Cardiac fibroblast (primary cell): ENCODE data around the gene ERC2.
"Not testable (repeated sequence)": the region's sequence is repeated elsewhere in the genome, so short reads cannot be mapped to it uniquely, and the experiment has no call there.

ENCODE experiments used
- DNase-seq, 2 donors: peaks; one replicate each; pipeline versions ENCODE4 v3.0.0 to v3.0.0-alpha.2; 2010; ENCODE audit warnings: low read depth in 2 of 2
- H3K4me3 ChIP-seq, 2 donors: replicated peaks in 1 of 2; 1 replicate in 1 of 2; 2 replicates in 1 of 2; pipeline ENCODE4 v1.5.1; 2011; ENCODE audit warnings: low read depth in 2 of 2, low read length in 2 of 2, mild to moderate bottlenecking in 2 of 2, moderate library complexity in 1 of 2
- TF ChIP-seq, protein P1 (sequence below): IDR thresholded peaks from one replicate; pipeline ENCODE4 v1.5.1; 2011; ENCODE audit warnings: low read depth, mild to moderate bottlenecking, low read length, inconsistent platforms

The ERC2 gene

DNA sequence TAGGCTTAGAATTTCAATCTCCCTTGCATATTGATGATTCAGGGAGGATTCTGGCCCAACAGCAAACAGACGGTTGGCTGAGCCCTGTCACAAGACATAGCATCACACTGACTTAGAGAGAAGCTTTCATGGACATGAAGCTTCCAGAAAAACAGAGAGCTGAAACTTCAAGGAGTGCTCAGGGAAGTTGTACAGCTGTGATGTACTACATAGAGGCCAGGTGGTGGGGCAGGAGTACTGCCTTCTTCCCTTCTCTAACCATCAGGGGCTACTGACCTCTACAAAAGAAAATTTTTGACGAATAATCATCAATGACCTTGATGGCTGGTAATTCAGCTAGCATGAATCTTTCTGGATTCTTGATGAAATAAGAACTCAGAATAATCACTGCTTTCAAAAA, 378.5 kb downstream of the ERC2 start:
- TF ChIP-seq, protein P1, sequence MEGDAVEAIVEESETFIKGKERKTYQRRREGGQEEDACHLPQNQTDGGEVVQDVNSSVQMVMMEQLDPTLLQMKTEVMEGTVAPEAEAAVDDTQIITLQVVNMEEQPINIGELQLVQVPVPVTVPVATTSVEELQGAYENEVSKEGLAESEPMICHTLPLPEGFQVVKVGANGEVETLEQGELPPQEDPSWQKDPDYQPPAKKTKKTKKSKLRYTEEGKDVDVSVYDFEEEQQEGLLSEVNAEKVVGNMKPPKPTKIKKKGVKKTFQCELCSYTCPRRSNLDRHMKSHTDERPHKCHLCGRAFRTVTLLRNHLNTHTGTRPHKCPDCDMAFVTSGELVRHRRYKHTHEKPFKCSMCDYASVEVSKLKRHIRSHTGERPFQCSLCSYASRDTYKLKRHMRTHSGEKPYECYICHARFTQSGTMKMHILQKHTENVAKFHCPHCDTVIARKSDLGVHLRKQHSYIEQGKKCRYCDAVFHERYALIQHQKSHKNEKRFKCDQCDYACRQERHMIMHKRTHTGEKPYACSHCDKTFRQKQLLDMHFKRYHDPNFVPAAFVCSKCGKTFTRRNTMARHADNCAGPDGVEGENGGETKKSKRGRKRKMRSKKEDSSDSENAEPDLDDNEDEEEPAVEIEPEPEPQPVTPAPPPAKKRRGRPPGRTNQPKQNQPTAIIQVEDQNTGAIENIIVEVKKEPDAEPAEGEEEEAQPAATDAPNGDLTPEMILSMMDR, result no peak
- DNase-seq, result no peak
- H3K4me3 ChIP-seq, result no peak overlapping the region

DNA sequence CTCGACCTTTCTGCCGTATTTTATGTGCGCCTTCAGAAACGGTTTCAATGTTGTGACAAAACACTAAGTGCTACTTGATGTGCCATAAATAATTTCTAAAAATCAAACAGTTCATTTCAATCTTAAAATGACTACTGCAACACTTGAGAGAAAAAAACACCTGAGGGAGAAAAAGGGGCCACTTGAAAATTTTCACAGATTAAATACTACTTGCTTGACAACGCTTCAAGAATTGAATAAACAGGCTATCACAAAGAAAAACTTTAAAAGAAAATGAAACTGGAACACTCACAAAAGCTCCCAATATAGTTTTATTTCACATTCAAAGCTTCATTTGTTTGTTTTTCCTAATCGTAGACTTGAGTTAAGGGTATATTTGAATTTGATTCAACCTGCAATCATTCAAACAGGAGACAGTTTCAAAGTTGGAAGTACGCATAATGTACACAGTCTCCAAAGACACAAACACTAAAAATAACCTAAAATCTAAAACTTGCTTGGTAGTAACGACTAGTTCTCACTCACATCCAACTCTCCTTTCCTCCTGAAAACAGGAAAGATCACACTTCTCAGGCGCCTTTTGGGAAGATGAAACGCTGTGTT, 380.7 kb downstream of the ERC2 start:
- TF ChIP-seq, protein P1, result no peak
- no peak overlapping the region for H3K4me3 ChIP-seq
- no peak for DNase-seq

DNA sequence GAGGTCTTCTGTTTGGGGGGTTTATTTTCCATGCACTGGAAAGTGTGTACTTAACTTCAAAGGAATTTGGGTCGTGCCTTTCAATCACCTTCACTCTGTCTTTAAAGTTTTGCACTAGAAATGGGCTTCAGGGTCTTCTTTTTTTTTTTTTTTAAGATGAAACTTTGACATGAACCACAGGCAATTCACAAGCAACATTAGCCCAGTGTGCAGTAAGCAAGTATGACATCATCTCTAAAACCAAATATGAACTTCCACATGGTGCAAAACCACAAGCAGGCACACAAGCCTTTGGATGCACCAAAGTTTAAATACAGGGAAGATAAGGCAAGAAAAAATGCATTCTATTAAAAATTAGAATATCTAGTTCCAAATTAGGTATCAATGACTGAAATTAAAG, 381.9 kb downstream of the ERC2 start:
- TF ChIP-seq, protein P1, result no peak
- DNase-seq, result peak in 1 of 2 donors; percentile 36
- H3K4me3 ChIP-seq, result no peak overlapping the region

DNA sequence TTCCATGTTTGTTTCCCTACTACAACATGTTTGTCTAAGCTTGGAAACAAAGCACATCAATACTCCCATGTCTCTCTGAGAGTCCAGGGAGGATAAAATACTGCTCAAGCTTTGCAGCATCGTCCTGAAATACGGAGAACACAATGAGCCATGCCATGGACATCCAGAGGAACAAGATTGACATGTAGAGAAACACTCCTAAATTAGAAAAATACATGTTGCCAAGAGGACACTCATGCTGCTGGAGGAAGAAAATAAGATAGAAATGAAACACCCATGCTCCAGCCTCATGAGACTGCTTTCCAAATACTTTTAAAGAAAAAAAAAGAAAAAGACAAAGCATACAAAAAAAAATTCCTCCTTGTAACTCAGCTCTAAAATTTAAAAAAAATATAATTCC, 387.0 kb downstream of the ERC2 start:
- TF ChIP-seq, protein P1, result no peak
- no peak overlapping the region for H3K4me3 ChIP-seq
- no peak for DNase-seq

DNA sequence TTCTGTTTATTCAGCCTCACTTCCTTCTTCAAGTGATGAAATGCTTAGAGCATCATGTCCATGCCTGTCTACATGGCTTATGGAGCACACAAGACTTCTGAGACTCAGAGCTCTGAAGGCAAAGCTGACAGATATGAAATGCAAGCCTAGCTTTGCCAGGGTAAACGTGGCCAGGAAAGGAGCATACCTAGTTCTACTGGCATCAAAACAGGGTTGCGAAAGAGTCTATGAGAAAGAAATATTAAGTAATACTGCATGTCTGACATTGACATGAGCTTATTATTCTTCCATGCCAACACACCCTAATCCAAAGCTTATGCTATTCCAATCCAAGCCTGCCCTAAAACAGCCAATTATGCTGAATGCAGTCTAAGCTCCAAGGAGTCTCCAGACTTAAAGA, 391.5 kb downstream of the ERC2 start:
- H3K4me3 ChIP-seq, result no peak overlapping the region
- peak; percentile 5 to 13 for DNase-seq
- TF ChIP-seq, protein P1, result no peak

DNA sequence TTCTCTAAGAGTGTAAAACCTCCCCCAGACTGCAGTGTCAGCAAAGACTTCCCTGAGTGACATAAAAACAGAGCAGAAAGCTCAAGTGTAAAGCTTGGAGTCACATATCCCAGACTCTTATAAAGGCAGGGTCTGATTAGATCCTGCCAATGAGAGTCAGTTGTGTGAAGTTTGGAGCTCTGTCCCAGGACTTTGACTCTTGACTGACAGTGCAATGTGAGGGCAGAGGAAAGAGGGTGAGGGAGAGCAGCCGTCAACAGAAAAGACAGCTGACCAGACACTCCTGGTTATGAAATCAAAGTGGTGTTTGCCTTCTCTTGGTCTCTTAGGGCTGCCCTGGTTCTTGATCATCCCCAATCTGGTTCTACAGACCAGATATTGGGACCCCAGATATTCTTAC, 393.2 kb downstream of the ERC2 start:
- DNase-seq, result no peak
- no peak overlapping the region for H3K4me3 ChIP-seq
- TF ChIP-seq, protein P1, result no peak

DNA sequence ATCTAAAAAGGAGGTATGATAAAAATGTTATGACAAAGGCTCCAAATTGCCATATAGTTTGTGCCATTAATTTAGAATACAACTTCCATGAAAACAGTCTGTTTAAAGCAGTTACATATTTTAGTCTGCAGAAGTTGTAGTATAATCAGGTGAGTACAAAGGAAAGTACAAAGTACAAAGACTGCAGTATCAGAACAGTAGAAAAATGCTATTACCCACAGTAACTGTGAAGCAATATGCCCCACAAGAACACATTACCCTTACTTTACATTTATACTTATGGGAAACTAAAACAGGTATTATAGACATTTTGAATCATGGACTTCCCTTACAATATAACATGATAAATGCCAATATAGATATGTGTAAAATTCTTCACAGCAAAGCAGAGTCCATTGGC, 398.5 kb downstream of the ERC2 start:
- TF ChIP-seq, protein P1, result no peak
- no peak overlapping the region for H3K4me3 ChIP-seq
- no peak for DNase-seq

DNA sequence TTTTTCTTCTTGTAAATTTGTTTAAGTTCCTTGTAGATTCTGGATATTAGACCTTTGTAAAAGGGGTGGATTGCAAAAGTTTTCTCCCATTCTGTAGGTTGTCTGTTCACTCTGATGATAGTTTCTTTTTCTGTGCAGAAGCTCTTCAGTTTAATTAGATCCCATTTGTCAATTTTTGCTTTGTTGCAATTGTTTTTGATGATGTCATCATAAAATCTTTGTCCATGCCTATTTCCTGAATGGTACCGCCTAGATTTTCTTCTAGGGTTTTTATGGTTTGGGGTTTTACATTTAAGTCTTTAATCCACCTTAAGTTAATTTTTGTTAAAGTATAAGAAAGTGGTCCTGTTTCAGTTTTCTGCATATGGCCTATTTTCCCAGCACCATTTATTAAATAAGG, 401.9 kb downstream of the ERC2 start:
- DNase-seq, H3K4me3 ChIP-seq: not testable (repeated sequence)
